Right cardiac atrium (tissue), 5 donors: ENCODE results near the gene KCNK1. TPM values are rescaled to one million over a fixed set of nuclear protein-coding genes. Genes with fewer than 3 reads are reported as not detected.
A peak's percentile ranks its signal among the peaks of the same experiment; 100 is the strongest.
"Not testable (repeated sequence)": the region's sequence is repeated elsewhere in the genome, so short reads cannot be mapped to it uniquely, and the experiment has no call there.

ENCODE experiments used
- ATAC-seq, 2 donors: fragments of 200-7000 bp; cut with Tn5 transposase; one replicate each; pipeline versions ENCODE4 v1.8.0 to v1.9.1; 2020; ENCODE audit warnings: moderate library complexity in 2 of 2, mild to moderate bottlenecking in 1 of 2
- DNase-seq, 3 donors: peaks; one replicate each; pipeline ENCODE4 v3.0.0-alpha.2; 2020
- H3K27ac ChIP-seq: one replicate; pipeline ENCODE4 v1.5.1; 2013; ENCODE audit warnings: mild to moderate bottlenecking, low read length, control low read depth, moderate library complexity
- H3K27me3 ChIP-seq: one replicate; pipeline ENCODE4 v1.6.1; 2013; ENCODE audit not compliant: control insufficient read depth, insufficient read depth
- H3K4me1 ChIP-seq: one replicate; pipeline ENCODE4 v1.6.1; 2013; ENCODE audit warnings: low read length; ENCODE audit not compliant: control insufficient read depth, insufficient read depth
- H3K4me3 ChIP-seq: one replicate; pipeline ENCODE4 v1.5.1; 2013; ENCODE audit warnings: low read length, control low read depth
- H3K9me3 ChIP-seq: one replicate; pipeline ENCODE4 v1.6.1; 2013; ENCODE audit warnings: low read length; ENCODE audit not compliant: control insufficient read depth
- WGBS: extraction: QIAGEN DNeasy Blood & Tissue Kit; methylation state at CpG from one replicate; pipeline ENCODE4 v1.1.7; 2013; 5-methylcytosine and 5-hydroxymethylcytosine counted together
- intact Hi-C, 4 donors: fragments of 100-400 bp; cut with DNase I; formaldehyde crosslinking; loops; one replicate each; pipeline versions ENCODE4 v1.11.0 to v1.14.0; 2022 to 2023
- polyA plus RNA-seq: library from polyadenylated mRNA; stranded (reverse); fragments of 200-250 nt; gene quantifications from one replicate; pipeline ENCODE4 v1.2.3, GENCODE V29; 2013
- total RNA-seq, 4 donors: library from RNA; stranded (reverse); fragmentation: NEBNext Ultra II Directional; extraction: Animal tissue kit (Norgen Biotek cat#: 25700); gene quantifications; one replicate each; pipeline ENCODE4 v1.2.1, GENCODE V29; 2021
- donor health status: healthy with polysubstance abuse.
- donor health status: DM: no; HTN: yes; CAD: no.
- donor health status: DM: no; HTN: no; CAD: no.
- donor health status: DM: no; HTN: yes; CAD: no; lungs with severe emphysema.
- donor health status: DM: yes; HTN: yes; CAD: no.

The KCNK1 gene
- total and polyA plus RNA-seq, 5 donors = 72.0 to 95.6 (median 85.5) TPM

DNA sequence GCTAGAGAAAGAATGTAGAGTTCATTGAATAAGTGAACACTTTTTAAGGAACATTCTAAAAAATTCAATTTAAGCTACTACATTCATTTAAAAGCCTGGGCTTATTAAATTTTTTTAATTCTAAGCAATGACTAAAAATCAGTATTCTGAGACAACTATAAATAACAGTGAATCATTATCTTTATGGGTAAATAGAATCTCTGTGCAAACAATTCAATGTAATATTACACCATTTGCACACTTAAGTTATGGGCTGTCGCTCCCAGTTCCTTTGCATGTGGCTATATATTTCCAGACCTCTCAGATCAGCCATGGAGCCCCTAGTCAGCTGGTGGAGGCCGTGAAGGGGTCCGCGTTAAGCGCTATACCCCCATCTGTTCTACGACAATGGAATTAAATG lies 65.1 kb downstream of the KCNK1 start:
- no peak overlapping the region for H3K4me3 ChIP-seq
- no peak for DNase-seq
- no peaks in the 10 kb centered on the region for H3K4me1 ChIP-seq
- no peak for ATAC-seq
- intact Hi-C loops = loop anchor here in 1 of 4 donors (5.0 kb wide), 1 partner anchor 43 kb away; no protein-coding TSS in a partner anchor
- no peaks in the 10 kb centered on the region for H3K27me3 ChIP-seq
- H3K9me3 ChIP-seq = no peaks in the 10 kb centered on the region
- WGBS = 85% methylated on average over 6 of the region's 6 CpGs
- H3K27ac ChIP-seq = no peak overlapping the region

DNA sequence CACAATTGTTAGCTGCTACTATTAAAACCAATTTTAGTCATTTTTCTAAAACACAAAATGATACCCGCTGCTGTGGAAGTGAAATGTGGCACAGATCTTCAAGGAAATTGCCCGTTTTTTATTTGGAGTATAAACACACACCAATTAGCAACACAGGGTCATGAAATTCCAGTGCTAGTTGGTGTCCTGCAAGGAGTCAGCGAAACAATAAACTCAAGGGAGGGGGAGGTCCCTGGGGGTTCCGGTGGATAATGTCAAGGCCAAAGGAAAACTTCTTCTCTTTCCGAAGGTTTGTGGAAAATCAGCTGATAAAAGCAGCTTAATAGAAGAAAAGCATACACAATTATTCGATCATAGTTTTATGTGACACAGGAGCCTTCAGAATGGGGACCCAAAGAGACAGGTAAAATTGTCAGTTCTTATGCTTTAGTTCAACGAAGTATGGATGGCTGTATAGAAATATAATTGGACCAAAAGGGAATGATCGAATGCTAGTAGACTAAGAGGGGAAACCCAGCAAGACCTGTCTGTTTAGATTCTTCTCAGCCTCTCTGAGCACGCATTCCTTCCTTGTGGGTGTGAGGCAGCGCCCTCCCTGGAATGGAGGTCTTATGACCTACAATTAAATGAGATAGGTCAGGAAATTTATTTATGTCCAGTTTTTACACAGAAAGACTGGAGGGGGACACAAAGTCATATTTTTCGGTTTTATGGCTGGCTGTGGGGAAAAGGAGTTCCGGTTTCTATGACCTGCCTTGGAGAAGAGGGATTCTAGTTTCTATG lies 65.9 kb downstream of the KCNK1 start:
- 82% methylated on average over 12 of the region's 12 CpGs for WGBS
- Histone ChIP-seq H3K27ac (no peak overlapping the region), H3K4me1 (no peaks in the 10 kb centered on the region)

DNA sequence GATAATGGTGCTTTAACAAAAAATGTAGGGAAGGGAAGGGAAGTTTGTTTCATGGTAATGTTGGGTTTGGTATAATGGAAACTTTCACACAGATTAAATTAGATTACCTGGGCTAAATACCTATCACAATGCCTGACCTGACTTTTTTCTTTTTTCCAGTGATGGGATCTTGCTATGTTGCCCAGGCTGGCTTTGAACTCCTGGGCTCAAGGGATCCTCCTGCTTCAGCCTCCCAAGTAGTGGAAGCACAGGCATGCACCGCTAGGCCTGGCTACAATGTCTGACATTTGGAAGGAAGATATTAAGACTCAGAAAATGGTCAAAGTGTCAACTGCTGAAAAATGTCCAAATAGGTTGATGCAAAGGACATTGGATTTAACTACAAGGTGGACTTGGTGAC lies 67.4 kb downstream of the KCNK1 start:
- Histone ChIP-seq H3K27ac (no peak overlapping the region), H3K4me1 (no peaks in the 10 kb centered on the region), H3K4me3 (no peak overlapping the region), H3K27me3 (no peaks in the 10 kb centered on the region), H3K9me3 (no peaks in the 10 kb centered on the region)
- ATAC-seq = no peak
- DNase-seq = no peak
- WGBS = 92% methylated on average over 1 of the region's 1 CpG
- intact Hi-C loops = no loop called here

More for the DNA sequence above, 65.9 kb downstream of the KCNK1 start:
- H3K4me3 ChIP-seq = no peak overlapping the region
- no peak for DNase-seq
- intact Hi-C loops = loop anchor here in 1 of 4 donors (5.0 kb wide), 1 partner anchor 43 kb away; no protein-coding TSS in a partner anchor
- no peak for ATAC-seq
- no peaks in the 10 kb centered on the region for H3K27me3 ChIP-seq
- H3K9me3 ChIP-seq = no peaks in the 10 kb centered on the region

DNA sequence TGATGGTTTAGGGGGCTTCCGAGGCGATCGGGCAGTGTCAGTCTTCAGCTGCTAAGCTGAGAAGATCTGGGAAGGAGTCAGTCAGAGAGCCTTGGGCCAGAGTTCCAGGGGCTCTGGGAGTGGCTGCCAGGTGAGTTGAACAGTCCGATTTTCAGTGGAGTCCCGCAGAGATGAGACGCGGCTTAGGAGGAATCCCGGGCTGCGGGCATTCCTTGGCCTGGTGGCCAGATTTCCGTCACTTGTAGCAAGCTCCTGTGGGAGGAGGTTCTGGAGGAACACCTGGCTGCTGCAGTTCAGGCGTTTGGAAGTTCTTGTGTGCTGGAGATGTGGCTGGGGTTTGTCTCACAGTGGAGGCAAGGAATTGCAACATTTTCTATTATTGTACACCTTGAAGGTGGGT lies 72.7 kb downstream of the KCNK1 start:
- H3K4me3 ChIP-seq, H3K9me3 ChIP-seq, H3K4me1 ChIP-seq, ATAC-seq, DNase-seq, H3K27me3 ChIP-seq, intact Hi-C loops, H3K27ac ChIP-seq: not testable (repeated sequence)
- 96% methylated on average over 11 of the region's 11 CpGs for WGBS

DNA sequence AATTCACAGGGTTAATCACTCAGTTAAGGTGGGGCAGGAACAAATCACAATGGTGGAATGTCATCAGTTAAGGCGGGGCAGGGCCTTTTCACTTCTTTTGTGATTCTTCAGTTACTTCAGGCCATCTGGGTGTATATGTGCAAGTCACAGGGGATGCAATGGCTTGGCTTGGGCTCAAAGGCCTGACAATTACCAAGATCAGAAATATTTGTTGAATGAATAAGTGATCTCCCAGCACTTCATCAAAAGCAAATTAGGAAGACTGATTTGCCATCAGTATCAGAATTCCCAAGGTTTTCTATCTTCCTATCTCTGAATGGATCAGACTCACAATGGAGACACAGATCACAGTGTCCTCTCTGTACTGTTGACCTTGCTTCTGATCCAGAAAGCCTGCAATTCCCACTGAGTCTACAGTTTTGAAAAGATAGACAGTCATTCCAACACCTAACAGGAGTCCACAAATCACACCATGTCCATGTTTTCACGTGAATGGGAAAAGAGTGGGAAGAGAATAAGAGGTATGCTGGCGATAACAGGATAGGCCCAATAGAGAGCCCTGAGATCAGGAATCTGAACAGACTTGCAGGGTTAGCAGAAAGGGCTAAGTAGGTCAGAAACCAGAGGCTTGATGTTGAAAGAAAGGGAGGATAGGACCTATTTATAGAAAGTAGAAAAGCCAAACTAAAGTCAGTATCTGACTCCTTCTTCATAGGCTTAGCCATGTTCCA lies 75.3 kb downstream of the KCNK1 start:
- intact Hi-C loops = no loop called here
- ATAC-seq (no peak), DNase-seq (no peak)
- Histone ChIP-seq H3K4me1 (peaks cover 6% of the 10 kb centered on the region), H3K4me3 (no peak overlapping the region), H3K9me3 (no peaks in the 10 kb centered on the region), H3K27me3 (no peaks in the 10 kb centered on the region), H3K27ac (peak overlapping the region; percentile 17)
- 78% methylated on average over 3 of the region's 3 CpGs for WGBS

DNA sequence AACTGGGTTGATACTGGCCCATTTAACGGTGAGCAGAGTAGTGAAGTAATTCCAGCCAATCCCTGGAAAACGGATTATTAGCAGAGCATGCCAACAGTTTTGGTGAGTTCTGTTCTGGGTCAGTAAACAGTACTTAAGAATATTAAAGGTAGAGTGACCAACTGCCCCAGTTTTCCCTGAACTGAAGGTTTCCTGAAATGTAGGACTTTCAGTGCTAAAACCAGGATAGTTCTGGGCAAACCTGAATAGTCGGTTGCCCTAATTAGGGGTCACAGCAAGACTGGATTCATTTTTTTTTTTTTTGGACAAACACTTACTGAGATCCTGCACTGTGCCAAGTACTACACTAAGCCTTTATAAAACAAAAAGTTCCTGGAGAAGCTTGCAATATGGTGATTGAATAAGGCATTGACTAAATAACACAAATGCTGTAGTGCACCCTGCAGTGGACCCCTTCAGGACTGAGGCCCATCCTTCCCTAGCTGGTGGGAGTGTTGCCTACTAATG lies 75.9 kb downstream of the KCNK1 start:
- no peak for DNase-seq
- 45% methylated on average over 3 of the region's 3 CpGs for WGBS
- Histone ChIP-seq H3K4me3 (no peak overlapping the region), H3K27me3 (no peaks in the 10 kb centered on the region), H3K27ac (peak overlapping the region; percentile 17), H3K4me1 (peaks cover 6% of the 10 kb centered on the region), H3K9me3 (no peaks in the 10 kb centered on the region)
- intact Hi-C loops = no loop called here
- no peak for ATAC-seq

DNA sequence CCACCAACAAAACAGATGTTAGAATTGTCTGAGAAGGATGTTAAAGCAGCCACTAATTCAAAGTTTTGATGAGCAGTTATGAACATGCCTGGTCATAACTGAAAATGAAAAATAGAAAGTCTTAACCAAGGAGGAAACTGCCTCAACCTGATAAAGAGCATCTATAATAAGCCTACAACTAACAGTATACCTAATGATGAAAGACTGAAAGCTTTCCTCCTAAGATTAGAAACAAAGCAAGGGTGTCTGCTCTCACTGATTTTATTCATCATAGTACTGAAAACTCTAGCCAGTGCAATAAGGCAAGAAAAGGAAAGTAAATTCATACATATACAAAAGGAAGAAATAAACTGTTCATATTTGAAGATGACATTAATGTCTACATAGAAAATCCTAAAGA lies 82.0 kb downstream of the KCNK1 start:
- Histone ChIP-seq H3K27ac (no peak overlapping the region), H3K27me3 (no peaks in the 10 kb centered on the region), H3K9me3 (no peaks in the 10 kb centered on the region), H3K4me3 (no peak overlapping the region), H3K4me1 (peaks cover 2% of the 10 kb centered on the region)
- no peak for DNase-seq
- intact Hi-C loops = no loop called here
- ATAC-seq = no peak

DNA sequence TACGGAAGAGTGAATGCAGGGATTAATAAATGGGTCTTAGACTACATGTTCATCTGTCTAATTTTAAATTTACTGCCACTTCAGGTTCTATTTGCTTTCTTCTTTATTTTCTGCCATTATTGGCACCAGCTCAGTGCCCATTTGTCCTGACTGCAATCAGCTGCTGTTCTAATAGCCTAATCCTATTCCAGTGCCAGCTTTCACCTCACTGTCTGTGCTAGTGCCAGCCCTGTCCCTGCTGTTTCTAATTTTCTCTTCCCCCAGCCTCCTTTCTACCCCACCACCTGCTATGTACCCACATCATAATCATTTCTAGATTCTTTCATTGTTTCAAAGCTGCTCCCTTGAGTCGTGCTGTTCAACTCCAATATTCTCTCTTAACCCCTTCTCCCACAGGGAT lies 86.4 kb downstream of the KCNK1 start:
- Histone ChIP-seq H3K9me3 (no peaks in the 10 kb centered on the region), H3K4me1 (no peaks in the 10 kb centered on the region), H3K4me3 (no peak overlapping the region), H3K27ac (peak overlapping the region; percentile 2), H3K27me3 (no peaks in the 10 kb centered on the region)
- DNase-seq (no peak), ATAC-seq (peak; percentile 59 to 68)
- intact Hi-C loops = no loop called here
- WGBS = 67% methylated on average over 2 of the region's 2 CpGs

DNA sequence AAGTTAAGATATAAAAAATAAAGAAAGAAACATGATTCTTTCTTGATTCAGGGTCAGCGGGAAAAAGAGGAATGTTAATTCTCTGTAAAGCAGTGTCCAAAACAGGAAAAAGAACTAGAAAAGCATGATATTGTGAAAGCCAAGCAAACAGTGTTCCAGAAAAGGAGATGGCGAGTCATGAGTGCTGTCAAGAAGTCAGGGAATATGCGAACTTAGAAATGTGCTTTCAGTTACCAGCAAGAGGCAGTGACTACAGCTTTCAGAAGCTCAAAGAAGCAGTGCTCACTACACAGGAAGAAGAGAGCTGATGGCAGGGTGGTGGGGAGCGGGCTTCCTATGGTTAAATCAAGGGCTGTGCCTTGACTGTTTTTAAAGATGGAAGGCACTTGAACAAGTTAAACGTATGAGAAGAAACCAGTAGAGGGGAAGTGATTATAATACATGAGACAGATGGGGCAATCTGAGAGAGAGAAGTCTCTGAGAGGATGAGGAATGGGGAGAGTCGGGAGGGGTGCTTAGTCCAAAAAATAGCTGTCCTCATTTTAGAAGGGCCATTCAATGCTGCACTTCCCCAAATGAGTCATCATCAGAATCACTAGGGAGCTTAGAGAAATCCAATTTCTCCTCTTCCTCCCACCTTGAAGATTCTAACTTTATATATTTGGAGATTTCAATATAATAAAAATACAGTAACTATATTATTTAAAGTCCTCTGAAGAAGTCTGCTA lies 90.4 kb downstream of the KCNK1 start:
- H3K4me3 ChIP-seq = no peak overlapping the region
- WGBS = 46% methylated on average over 6 of the region's 6 CpGs
- peaks cover 3% of the 10 kb centered on the region for H3K4me1 ChIP-seq
- H3K27ac ChIP-seq = no peak overlapping the region
- no peaks in the 10 kb centered on the region for H3K9me3 ChIP-seq
- no peak for DNase-seq
- intact Hi-C loops = no loop called here
- H3K27me3 ChIP-seq = no peaks in the 10 kb centered on the region
- no peak for ATAC-seq

DNA sequence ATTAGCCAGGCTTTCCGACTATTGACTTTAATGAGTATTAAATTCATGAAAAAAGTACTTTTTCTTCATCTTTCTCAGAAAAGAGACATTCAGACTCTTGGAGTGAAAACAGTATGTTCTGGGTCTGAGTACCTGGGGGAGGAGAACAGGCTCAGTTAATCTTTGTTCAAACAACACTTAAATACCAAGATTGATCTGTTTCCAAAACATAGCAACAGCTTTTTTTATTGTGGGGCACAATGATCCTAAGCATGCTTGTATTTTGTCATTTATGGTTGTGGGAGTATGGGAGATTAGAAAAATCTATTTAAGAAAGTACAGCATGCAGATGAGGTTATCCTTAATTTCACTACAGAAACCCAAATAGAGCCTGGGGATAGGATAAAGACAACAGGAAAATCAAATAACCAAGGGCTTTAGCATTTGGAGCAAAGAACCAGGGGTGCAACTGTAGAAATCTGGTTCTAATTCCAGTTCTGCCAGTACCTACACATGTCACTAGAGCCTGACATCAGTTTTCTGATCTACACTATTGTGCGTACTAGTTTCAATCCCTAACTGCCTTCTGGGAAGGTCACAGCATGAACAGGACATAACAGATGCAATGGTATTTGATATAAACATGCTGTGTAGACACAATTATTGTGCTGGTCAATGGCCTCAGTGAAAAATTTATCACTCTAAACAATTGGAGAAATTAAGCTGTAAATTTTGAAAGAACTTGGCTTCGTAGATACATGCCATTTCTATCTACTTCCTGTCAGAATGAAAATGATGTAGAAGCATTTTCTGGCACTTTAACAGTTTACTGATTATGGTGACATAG lies 91.2 kb downstream of the KCNK1 start:
- Histone ChIP-seq H3K27me3 (no peaks in the 10 kb centered on the region), H3K4me1 (peaks cover 3% of the 10 kb centered on the region), H3K4me3 (no peak overlapping the region), H3K27ac (no peak overlapping the region), H3K9me3 (no peaks in the 10 kb centered on the region)
- ATAC-seq = no peak
- 74% methylated on average over 3 of the region's 3 CpGs for WGBS
- no peak for DNase-seq
- intact Hi-C loops = no loop called here
